Thyroid gland (tissue), 4 donors: Measurements from ENCODE around the gene OTUD7B.

Experiments
- POLR2A ChIP-seq, 2 donors: fragments of 450-650 bp; IDR thresholded peaks; one replicate each; pipeline ENCODE4 v1.6.1; 2017; ENCODE audit warnings: antibody characterized with exemption in 2 of 2, mild to moderate bottlenecking in 2 of 2, moderate library complexity in 1 of 2
- TF ChIP-seq, protein P1 (sequence below), 6 experiments: fragments of 200-600 bp in 3 of 6; fragments of 450-650 bp in 3 of 6; sonication (generic) in 3 of 6; IDR thresholded peaks; one replicate each; pipeline ENCODE4 v1.5.1; 2016 to 2019; ENCODE audit warnings: antibody characterized with exemption in 6 of 6, mild to moderate bottlenecking in 2 of 6, inconsistent platforms in 1 of 6, moderate library complexity in 1 of 6

DNA sequence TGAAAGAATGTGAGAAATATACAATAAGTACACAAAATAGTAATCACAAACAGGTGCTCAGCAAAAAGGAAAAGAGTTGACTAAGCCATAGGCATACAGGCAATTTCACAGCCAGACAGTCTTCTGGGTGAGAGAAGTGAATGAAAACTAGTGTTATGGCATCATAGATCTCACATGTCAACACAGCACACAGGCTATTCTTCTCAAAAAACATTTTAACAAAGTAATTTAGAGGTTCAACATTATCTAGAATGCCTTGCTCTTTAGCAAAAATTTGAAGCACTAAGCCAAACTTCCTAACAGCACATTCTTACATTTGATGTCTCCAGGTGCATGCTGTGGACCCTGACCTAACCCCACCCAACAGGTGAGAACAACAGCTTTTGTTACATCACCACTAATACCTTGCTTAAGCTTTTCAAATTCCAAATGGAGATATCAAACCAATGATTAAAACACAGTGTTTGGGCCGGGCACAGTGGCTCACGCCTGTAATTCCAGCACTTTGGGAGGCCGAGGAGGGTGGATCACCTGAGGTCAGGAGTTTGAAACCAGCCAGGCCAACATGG, 30.5 kb downstream of the OTUD7B start:
- TF ChIP-seq, protein P1, sequence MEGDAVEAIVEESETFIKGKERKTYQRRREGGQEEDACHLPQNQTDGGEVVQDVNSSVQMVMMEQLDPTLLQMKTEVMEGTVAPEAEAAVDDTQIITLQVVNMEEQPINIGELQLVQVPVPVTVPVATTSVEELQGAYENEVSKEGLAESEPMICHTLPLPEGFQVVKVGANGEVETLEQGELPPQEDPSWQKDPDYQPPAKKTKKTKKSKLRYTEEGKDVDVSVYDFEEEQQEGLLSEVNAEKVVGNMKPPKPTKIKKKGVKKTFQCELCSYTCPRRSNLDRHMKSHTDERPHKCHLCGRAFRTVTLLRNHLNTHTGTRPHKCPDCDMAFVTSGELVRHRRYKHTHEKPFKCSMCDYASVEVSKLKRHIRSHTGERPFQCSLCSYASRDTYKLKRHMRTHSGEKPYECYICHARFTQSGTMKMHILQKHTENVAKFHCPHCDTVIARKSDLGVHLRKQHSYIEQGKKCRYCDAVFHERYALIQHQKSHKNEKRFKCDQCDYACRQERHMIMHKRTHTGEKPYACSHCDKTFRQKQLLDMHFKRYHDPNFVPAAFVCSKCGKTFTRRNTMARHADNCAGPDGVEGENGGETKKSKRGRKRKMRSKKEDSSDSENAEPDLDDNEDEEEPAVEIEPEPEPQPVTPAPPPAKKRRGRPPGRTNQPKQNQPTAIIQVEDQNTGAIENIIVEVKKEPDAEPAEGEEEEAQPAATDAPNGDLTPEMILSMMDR (IDR thresholded peaks at IDR 0.05), result no peak
- TF ChIP-seq POLR2A (IDR thresholded peaks at IDR 0.05), result no peak
